ENCODE data around the gene SLC35D3.

- TF ChIP-seq ZNF274 (IDR thresholded peaks at IDR 0.05; ENCODE audit: low read depth, low read length): no peak
- TF ChIP-seq YY1 (IDR thresholded peaks at IDR 0.05; ENCODE audit: insufficient read depth, insufficient read length): no peak
Measured at GRCh38 chr6:136967876-136968752, 46.0 kb downstream of the SLC35D3 start.

Measured in NT2/D1 (cell line).